Esophagus squamous epithelium (tissue), 4 donors: Measurements from ENCODE around the gene ZNF506.

Experiments
- CTCF ChIP-seq, 6 experiments: fragments of 450-650 bp in 4 of 6; fragments of 200-600 bp in 2 of 6; sonication (generic) in 2 of 6; IDR thresholded peaks; one replicate each; pipeline ENCODE4 v1.5.1; 2016 to 2019; ENCODE audit warnings: antibody characterized with exemption in 6 of 6, mild to moderate bottlenecking in 4 of 6, moderate library complexity in 4 of 6
- POLR2A ChIP-seq, 4 donors: fragments of 450-650 bp; IDR thresholded peaks; one replicate each; pipeline ENCODE4 v1.6.1; 2017; ENCODE audit warnings: antibody characterized with exemption in 4 of 4, mild to moderate bottlenecking in 4 of 4, moderate library complexity in 3 of 4

DNA sequence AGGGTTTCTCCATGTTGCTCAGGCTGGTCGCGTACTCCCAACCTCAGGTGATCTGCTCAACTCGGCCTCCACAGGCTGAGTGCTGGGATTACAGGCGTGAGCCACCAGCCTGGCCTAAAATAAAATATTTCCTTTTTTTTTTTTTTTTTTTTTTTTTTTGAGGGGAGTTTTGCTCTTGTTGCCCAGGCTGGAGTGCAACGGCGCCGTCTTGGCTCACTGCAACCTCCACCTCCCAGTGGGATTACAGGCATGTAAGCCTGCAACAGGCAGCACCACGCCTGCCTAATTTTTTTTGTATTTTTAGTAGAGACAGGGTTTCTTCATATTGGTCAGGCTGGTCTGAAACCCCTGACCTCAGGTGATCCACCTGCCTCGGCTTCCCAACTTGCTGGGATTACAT lies 4.9 kb downstream of the ZNF506 start:
- TF ChIP-seq CTCF (IDR thresholded peaks at IDR 0.05) (no peak), POLR2A (IDR thresholded peaks at IDR 0.05) (no peak)
